Measurements from ENCODE around the gene GABARAP.
"Not testable (repeated sequence)": the region's sequence is repeated elsewhere in the genome, so short reads cannot be mapped to it uniquely, and the experiment has no call there.

GRCh38 chr17:7243838-7244237, 1.6 kb upstream of the GABARAP start:
- not testable (repeated sequence) for TF ChIP-seq CTCF, POLR2A (IDR thresholded peaks at IDR 0.05)
